Duodenal mucosa (tissue), 2 donors: ENCODE measurements around the gene MRPL53.
A peak's percentile ranks its signal among the peaks of the same experiment; 100 is the strongest.
"Not testable (repeated sequence)": the region's sequence is repeated elsewhere in the genome, so short reads cannot be mapped to it uniquely, and the experiment has no call there.

ENCODE experiments used
- H3K27ac ChIP-seq: one replicate; pipeline ENCODE4 v1.7.0; 2013; ENCODE audit warnings: low read depth, low read length
- H3K27me3 ChIP-seq, 2 donors: one replicate each; pipeline ENCODE4 v1.7.0; 2013; ENCODE audit warnings: low read length in 2 of 2, control low read depth in 1 of 2; ENCODE audit not compliant: insufficient read depth in 2 of 2, control insufficient read depth in 1 of 2
- H3K36me3 ChIP-seq, 2 donors: one replicate each; pipeline ENCODE4 v1.7.0; 2013; ENCODE audit warnings: low read length in 2 of 2, control low read depth in 1 of 2; ENCODE audit not compliant: insufficient read depth in 2 of 2, control insufficient read depth in 1 of 2
- H3K4me1 ChIP-seq, 2 donors: one replicate each; pipeline ENCODE4 v1.7.0; 2013; ENCODE audit warnings: low read length in 2 of 2, control low read depth in 1 of 2; ENCODE audit not compliant: insufficient read depth in 2 of 2, control insufficient read depth in 1 of 2
- H3K4me3 ChIP-seq, 2 donors: one replicate each; pipeline ENCODE4 v1.7.0; 2013; ENCODE audit warnings: low read length in 2 of 2, low read depth in 1 of 2
- H3K9ac ChIP-seq, 2 donors: one replicate each; pipeline ENCODE4 v1.7.0; 2013; ENCODE audit warnings: low read length in 2 of 2, low read depth in 1 of 2
- H3K9me3 ChIP-seq, 2 donors: one replicate each; pipeline ENCODE4 v1.7.0; 2013; ENCODE audit warnings: low read length in 2 of 2, control low read depth in 1 of 2; ENCODE audit not compliant: control insufficient read depth in 1 of 2

MRPL53 gene

GRCh38 chr2:74461187-74462053 is 11.1 kb downstream of the MRPL53 start:
- H3K27ac ChIP-seq: no peak overlapping the region
- no peaks in the 10 kb centered on the region for H3K27me3 ChIP-seq
- peaks cover 11 to 25% of the 10 kb centered on the region in 2 donors for H3K36me3 ChIP-seq
- H3K9ac ChIP-seq: no peak overlapping the region
- H3K4me3 ChIP-seq: no peak overlapping the region
- no peaks in the 10 kb centered on the region for H3K9me3 ChIP-seq
- H3K4me1 ChIP-seq: peaks cover 29 to 43% of the 10 kb centered on the region in 2 donors

GRCh38 chr2:74460187-74460586 is 12.3 kb downstream of the MRPL53 start:
- not testable (repeated sequence) for H3K27ac ChIP-seq, H3K9me3 ChIP-seq, H3K4me3 ChIP-seq, H3K27me3 ChIP-seq, H3K9ac ChIP-seq
- H3K4me1 ChIP-seq: peaks cover 37 to 55% of the 10 kb centered on the region in 2 donors
- peaks cover 11 to 25% of the 10 kb centered on the region in 2 donors for H3K36me3 ChIP-seq

GRCh38 chr2:74459503-74460118 is 12.9 kb downstream of the MRPL53 start:
- not testable (repeated sequence) for H3K27me3 ChIP-seq, H3K9me3 ChIP-seq, H3K27ac ChIP-seq
- H3K9ac ChIP-seq: peak overlapping the region; percentile 26 to 84
- peaks cover 39 to 56% of the 10 kb centered on the region in 2 donors for H3K4me1 ChIP-seq
- H3K36me3 ChIP-seq: peaks cover 11 to 25% of the 10 kb centered on the region in 2 donors
- peak overlapping the region; percentile 89 to 99 for H3K4me3 ChIP-seq

- peak overlapping the region; percentile 28 for H3K27ac ChIP-seq
- H3K9ac ChIP-seq: peak overlapping the region; percentile 79 to 84
- H3K4me1 ChIP-seq: peaks cover 39 to 53% of the 10 kb centered on the region in 2 donors
- no peaks in the 10 kb centered on the region for H3K9me3 ChIP-seq
- peak overlapping the region; percentile 89 to 99 for H3K4me3 ChIP-seq
- peaks cover 11 to 25% of the 10 kb centered on the region in 2 donors for H3K36me3 ChIP-seq
- no peaks in the 10 kb centered on the region for H3K27me3 ChIP-seq
Observed at GRCh38 chr2:74458938-74459363, 13.5 kb downstream of the MRPL53 start.

- H3K4me1 ChIP-seq: peaks cover 39 to 53% of the 10 kb centered on the region in 2 donors
- H3K4me3 ChIP-seq: peak within 1 kb of the TSS; percentile 89 to 99
- H3K9ac ChIP-seq: peak within 1 kb of the TSS; percentile 93 to 96
Observed at GRCh38 chr2:74458132-74458937, 14.1 kb downstream of the MRPL53 start, which contains the start of gene WBP1. WBP1 (plus strand) TSS chr2:74458438; CDS start chr2:74458603, 165 bp downstream.

GRCh38 chr2:74457549-74458131 is 14.8 kb downstream of the MRPL53 start:
- Histone ChIP-seq H3K36me3 (peaks cover 8 to 20% of the 10 kb centered on the region in 2 donors), H3K4me1 (peaks cover 32 to 46% of the 10 kb centered on the region in 2 donors), H3K27me3 (no peaks in the 10 kb centered on the region), H3K4me3 (peak overlapping the region; percentile 79 to 99), H3K9me3 (no peaks in the 10 kb centered on the region), H3K27ac (peak overlapping the region; percentile 98), H3K9ac (peak overlapping the region; percentile 93 to 96)

More at GRCh38 chr2:74458132-74458937, 14.1 kb downstream of the MRPL53 start, which contains the start of gene WBP1:
- Histone ChIP-seq H3K27ac (peak within 1 kb of the TSS; percentile 98), H3K36me3 (peaks cover 11 to 25% of the 10 kb centered on the region in 2 donors), H3K27me3 (no peaks in the 10 kb centered on the region), H3K9me3 (no peaks in the 10 kb centered on the region)

- Histone ChIP-seq H3K9ac (peak overlapping the region; percentile 27 to 96), H3K4me3 (peak overlapping the region; percentile 79 to 99), H3K27me3 (no peaks in the 10 kb centered on the region), H3K27ac (peak overlapping the region; percentile 98), H3K9me3 (no peaks in the 10 kb centered on the region), H3K4me1 (peaks cover 28 to 41% of the 10 kb centered on the region in 2 donors), H3K36me3 (peaks cover 3 to 15% of the 10 kb centered on the region in 2 donors)
Observed at GRCh38 chr2:74457129-74457548, 15.3 kb downstream of the MRPL53 start.

- Histone ChIP-seq H3K9me3 (no peaks in the 10 kb centered on the region), H3K4me1 (peaks cover 28 to 38% of the 10 kb centered on the region in 2 donors), H3K27me3 (no peaks in the 10 kb centered on the region), H3K27ac (no peak within 1 kb of the TSS), H3K36me3 (no peaks in the 10 kb centered on the region), H3K4me3 (peak within 1 kb of the TSS; percentile 84 to 85), H3K9ac (peak within 1 kb of the TSS; percentile 73 to 74)
Observed at GRCh38 chr2:74454654-74455511, 17.6 kb downstream of the MRPL53 start, which contains the start of gene INO80B. INO80B (plus strand) TSS chr2:74455087; CDS start chr2:74455117, 30 bp downstream.
